A549 (cell line): ENCODE data around the gene NOS3. TPM values are rescaled to one million over a fixed set of nuclear protein-coding genes. Genes with fewer than 3 reads are reported as not detected.

Experiments
- ATAC-seq, 2 experiments: fragments of 200-7000 bp in 1 of 2; fragments of >200 bp in 1 of 2; cut with Nextera tagmentation in 1 of 2; cut with Tn5 transposase in 1 of 2; 3 replicates each; pipeline versions ENCODE4 v1.8.0 to v1.9.1; 2018 to 2020; ENCODE audit warnings: mild to moderate bottlenecking in 1 of 2, moderate library complexity in 1 of 2
- CTCF ChIA-PET: fragments of 300-600 bp; sonication (Branson Sonifier 250); formaldehyde crosslinking; extraction: SDS; loops from one replicate; lab custom pipeline; 2021; ENCODE audit warnings: antibody characterized with exemption, inconsistent platforms; lab: Yijun Ruan, JAX
- POLR2A ChIA-PET: fragments of 350-600 bp; formaldehyde crosslinking; extraction: SDS; loops from one replicate; lab custom pipeline; 2021; ENCODE audit warnings: antibody characterized with exemption, inconsistent platforms; lab: Yijun Ruan, JAX
- DNase-seq, 2 experiments: peaks; one replicate each; pipeline versions ENCODE4 v3.0.0 to v3.0.0-alpha.2; 2011 to 2016; ENCODE audit warnings: low read depth in 1 of 2, low spot score in 1 of 2
- FAIRE-seq: peaks from 2 replicates; lab custom pipeline; 2011; peaks lifted over from hg19 to GRCh38; lab: Jason Lieb, UNC
- H3K27ac ChIP-seq, 2 experiments: fragments of >200 bp; sonication (Bioruptor Twin); formaldehyde crosslinking; 3 replicates each; pipeline ENCODE4 v1.5.1; 2016 to 2017
- H3K4me1 ChIP-seq: fragments of >200 bp; sonication (Bioruptor Twin); formaldehyde crosslinking; 3 replicates; pipeline ENCODE4 v1.6.1; 2016
- H3K4me2 ChIP-seq: fragments of >200 bp; sonication (Bioruptor Twin); formaldehyde crosslinking; 3 replicates; pipeline ENCODE4 v1.6.1; 2016
- H3K4me3 ChIP-seq: fragments of >200 bp; sonication (Bioruptor Twin); formaldehyde crosslinking; 3 replicates; pipeline ENCODE4 v1.5.1; 2016
- H3K9me3 ChIP-seq: fragments of >200 bp; sonication (Bioruptor Twin); formaldehyde crosslinking; 3 replicates; pipeline ENCODE4 v1.6.1; 2016
- BCL3 ChIP-seq: fragments of >200 bp; sonication (Bioruptor Twin); formaldehyde crosslinking; IDR thresholded peaks from 3 replicates; pipeline ENCODE4 v1.6.1; 2016
- CBX2 ChIP-seq: fragments of 200-600 bp; sonication (generic); IDR thresholded peaks from 2 replicates; pipeline ENCODE4 v1.6.1; 2016; ENCODE audit warnings: low read depth, mild to moderate bottlenecking, borderline replicate concordance
- CBX8 ChIP-seq: fragments of 200-600 bp; sonication (generic); IDR thresholded peaks from 2 replicates; pipeline ENCODE4 v1.6.1; 2016
- CHD4 ChIP-seq: fragments of 200-600 bp; sonication (generic); IDR thresholded peaks from 2 replicates; pipeline ENCODE4 v1.6.1; 2016; ENCODE audit warnings: antibody characterized with exemption, mild to moderate bottlenecking, borderline replicate concordance
- CTCF ChIP-seq: fragments of >200 bp; sonication (Bioruptor Twin); formaldehyde crosslinking; IDR thresholded peaks from 3 replicates; pipeline ENCODE4 v1.5.1; 2016
- EP300 ChIP-seq, 2 experiments: fragments of >200 bp; sonication (Bioruptor Twin); formaldehyde crosslinking; IDR thresholded peaks; 2 replicates in 1 of 2; 3 replicates in 1 of 2; pipeline ENCODE4 v1.6.1; 2016 to 2017
- HDAC2 ChIP-seq: fragments of 200-600 bp; sonication (generic); IDR thresholded peaks from 2 replicates; pipeline ENCODE4 v1.6.1; 2016
- HEYL ChIP-seq: fragments of 250-450 bp; sonication (Bioruptor Pico); IDR thresholded peaks from 2 replicates; pipeline ENCODE4 v1.8.0; 2021; ENCODE audit warnings: mild to moderate bottlenecking, moderate library complexity
- HOXA7 ChIP-seq: fragments of 250-450 bp; sonication (Bioruptor Pico); IDR thresholded peaks from 2 replicates; pipeline ENCODE4 v1.5.0; 2020; ENCODE audit warnings: mild to moderate bottlenecking, moderate library complexity
- JUN ChIP-seq, 2 experiments: fragments of >200 bp; sonication (Bioruptor Twin); formaldehyde crosslinking; IDR thresholded peaks; 2 replicates in 1 of 2; 3 replicates in 1 of 2; pipeline ENCODE4 v1.6.1; 2016 to 2017
- MAFK ChIP-seq: fragments of 450-650 bp; IDR thresholded peaks from 2 replicates; pipeline ENCODE4 v1.6.1; 2014; ENCODE audit not compliant: partially characterized antibody
- MAX ChIP-seq: IDR thresholded peaks from 2 replicates; pipeline ENCODE4 v1.6.1; 2012
- MYC ChIP-seq: IDR thresholded peaks from 2 replicates; pipeline ENCODE4 v1.6.1; 2012; ENCODE audit warnings: mild to moderate bottlenecking, inconsistent platforms, low read length, improper control_type of control experiment, borderline replicate concordance
- NR3C1 ChIP-seq: fragments of >200 bp; sonication (Bioruptor Twin); formaldehyde crosslinking; IDR thresholded peaks from 3 replicates; pipeline ENCODE4 v1.6.1; 2017
- PBX3 ChIP-seq: IDR thresholded peaks from 2 replicates; pipeline ENCODE4 v1.6.1; 2012
- POLR2A ChIP-seq: IDR thresholded peaks from 2 replicates; pipeline ENCODE4 v1.6.1; 2012; ENCODE audit warnings: mild to moderate bottlenecking, low read length
- RAD21 ChIP-seq, 2 experiments: fragments of >200 bp in 1 of 2; sonication (Bioruptor Twin) in 1 of 2; formaldehyde crosslinking in 1 of 2; IDR thresholded peaks in 1 of 2; conservative IDR thresholded peaks in 1 of 2; 2 replicates in 1 of 2; 3 replicates in 1 of 2; pipeline ENCODE4 v1.6.1; 2012 to 2018; ENCODE audit warnings: inconsistent platforms in 1 of 2
- RARB ChIP-seq: fragments of 250-450 bp; sonication (Bioruptor Pico); IDR thresholded peaks from 2 replicates; pipeline ENCODE4 v1.8.0; 2021; ENCODE audit warnings: mild to moderate bottlenecking, moderate library complexity
- RFX5 ChIP-seq: fragments of 450-650 bp; IDR thresholded peaks from 2 replicates; pipeline ENCODE4 v1.7.1; 2014; ENCODE audit warnings: antibody characterized with exemption, mild to moderate bottlenecking, moderate library complexity
- RNF2 ChIP-seq: fragments of 200-600 bp; sonication (generic); IDR thresholded peaks from 2 replicates; pipeline ENCODE4 v1.6.1; 2016; ENCODE audit warnings: low read depth, mild to moderate bottlenecking, antibody characterized with exemption, moderate library complexity, borderline replicate concordance
- TFCP2L1 ChIP-seq: fragments of 250-450 bp; sonication (Bioruptor Pico); IDR thresholded peaks from 2 replicates; pipeline ENCODE4 v1.5.0; 2021; ENCODE audit warnings: mild to moderate bottlenecking
- ZFP36 ChIP-seq: fragments of 450-650 bp; IDR thresholded peaks from 2 replicates; pipeline ENCODE4 v1.6.1; 2014; ENCODE audit warnings: borderline replicate concordance; ENCODE audit not compliant: partially characterized antibody
- ZSCAN20 ChIP-seq: fragments of 250-450 bp; sonication (Bioruptor Pico); IDR thresholded peaks from 2 replicates; pipeline ENCODE4 v1.8.0; 2022; ENCODE audit warnings: mild to moderate bottlenecking, moderate library complexity
- WGBS: methylation state at CpG from one replicate; pipeline ENCODE4 v1.1.6; 2017; ENCODE audit errors: missing lambda C conversion rate; 5-methylcytosine and 5-hydroxymethylcytosine counted together
- polyA plus RNA-seq, 4 experiments: library from polyadenylated mRNA; depleted of rRNA in 3 of 4; stranded (reverse); fragments of >200 nt; fragmentation: RNase III in 1 of 4; extraction: RNeasy Plus Mini Kit Qiagen cat#74134 plus additional on column Dnase treatment in 1 of 4; gene quantifications; 2 replicates in 3 of 4; 3 replicates in 1 of 4; pipeline ENCODE4 v1.2.3, GENCODE V29; 2011 to 2017
- TF ChIP-seq, protein P1 (sequence below): fragments of >200 bp; sonication (Bioruptor Twin); formaldehyde crosslinking; IDR thresholded peaks from 2 replicates; pipeline ENCODE4 v1.6.1; 2016
- TF ChIP-seq, protein P2 (sequence below): fragments of 250-450 bp; sonication (Bioruptor Pico); IDR thresholded peaks from 2 replicates; pipeline ENCODE4 v1.5.0; 2020; ENCODE audit warnings: low read depth, mild to moderate bottlenecking, moderate library complexity

NOS3 gene
- polyA plus RNA-seq, 2 of the 4 experiments (the other 2 are of a cell fraction), result 0.52 to 0.71 TPM

GRCh38 chr7:151038951-151039849 is 48.4 kb downstream of the NOS3 start (continued):
- peak; percentile 28; the same call in 1 of the 2 replicates for TF ChIP-seq PBX3
- no peak for TF ChIP-seq ZFP36
- no peak for TF ChIP-seq CBX8
- TF ChIP-seq MAX, result peak; percentile 39; the same call in 1 of the 2 replicates
- no peak for TF ChIP-seq HOXA7 (CRISPR knock-in tag)
- TF ChIP-seq RARB (CRISPR knock-in tag), result no peak
- TF ChIP-seq POLR2A, result peak; percentile 48
- peak in 1 of 2 experiments; percentile 5; a peak in 2 of 5 replicates for TF ChIP-seq RAD21 (conservative IDR thresholded peaks at IDR 0.05 in 1 of 2, IDR thresholded peaks at IDR 0.05 in 1 of 2)
- TF ChIP-seq HEYL (CRISPR knock-in tag), result no peak
- peak; percentile 41 to 59; a peak in 4 of 5 replicates for TF ChIP-seq JUN (IDR thresholded peaks at IDR 0.05)
- peak; percentile 33 for TF ChIP-seq MAFK
- 0 out of 3 replicates have a peak, but pooled peaks have one; percentile 43 for TF ChIP-seq BCL3
- TF ChIP-seq RNF2, result no peak
- TF ChIP-seq, protein P1, sequence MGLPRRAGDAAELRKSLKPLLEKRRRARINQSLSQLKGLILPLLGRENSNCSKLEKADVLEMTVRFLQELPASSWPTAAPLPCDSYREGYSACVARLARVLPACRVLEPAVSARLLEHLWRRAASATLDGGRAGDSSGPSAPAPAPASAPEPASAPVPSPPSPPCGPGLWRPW, result no peak
- no peak for TF ChIP-seq MYC
- TF ChIP-seq CHD4, result no peak
- no peak for TF ChIP-seq NR3C1
- no peak for TF ChIP-seq TFCP2L1 (CRISPR knock-in tag)
- TF ChIP-seq, protein P2, sequence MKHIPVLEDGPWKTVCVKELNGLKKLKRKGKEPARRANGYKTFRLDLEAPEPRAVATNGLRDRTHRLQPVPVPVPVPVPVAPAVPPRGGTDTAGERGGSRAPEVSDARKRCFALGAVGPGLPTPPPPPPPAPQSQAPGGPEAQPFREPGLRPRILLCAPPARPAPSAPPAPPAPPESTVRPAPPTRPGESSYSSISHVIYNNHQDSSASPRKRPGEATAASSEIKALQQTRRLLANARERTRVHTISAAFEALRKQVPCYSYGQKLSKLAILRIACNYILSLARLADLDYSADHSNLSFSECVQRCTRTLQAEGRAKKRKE, result no peak
- TF ChIP-seq RFX5, result no peak

- ATAC-seq (peak; percentile 16 to 37), FAIRE-seq (no peak), DNase-seq (no peak)
- Histone ChIP-seq H3K27ac (peak overlapping the region; percentile 79 to 88), H3K4me1 (peaks cover 33% of the 10 kb centered on the region), H3K9me3 (no peaks in the 10 kb centered on the region), H3K4me3 (no peak overlapping the region), H3K4me2 (peak overlapping the region; percentile 65)
- ChIA-PET POLR2A (interaction anchor here (1.2 to 1.8 kb wide), 4 partner anchors 8 to 22 kb away, joined by 3 to 15 read pairs (median 10); partner anchors contain the start of genes ABCB8, ASIC3 and CDK5), CTCF (interaction anchor here (1.0 to 4.4 kb wide), 10 partner anchors 10 to 80 kb away, joined by 3 to 24 read pairs (median 5); partner anchors contain the start of genes ABCB8 and ATG9B)
- TF ChIP-seq HDAC2 (no peak), ZSCAN20 (CRISPR knock-in tag) (no peak), MAX (0 out of 2 replicates have a peak, but pooled peaks have one; percentile 9), CBX2 (no peak), HEYL (CRISPR knock-in tag) (no peak), RARB (CRISPR knock-in tag) (no peak), MAFK (no peak), CTCF (no peak), EP300 (IDR thresholded peaks at IDR 0.05) (no peak)
- 61% methylated on average over 15 of the region's 18 CpGs for WGBS
Measured at GRCh38 chr7:151039850-151040548, 49.2 kb downstream of the NOS3 start.
